Daoy (cell line): ENCODE results near the gene MST1. TPM values are rescaled to one million over a fixed set of nuclear protein-coding genes. Genes with fewer than 3 reads are reported as not detected.

ENCODE experiments used
- DNase-seq: peaks from one replicate; pipeline ENCODE4 v3.0.0-alpha.2; 2015; ENCODE audit warnings: low read depth
- total RNA-seq: library from RNA; depleted of rRNA; stranded (reverse); fragments of >200 nt; shearing (Covaris generic); gene quantifications from 2 replicates; pipeline ENCODE4 v1.2.3, GENCODE V29; 2014

MST1 gene
- total RNA-seq, 1 experiment from 2014 or later, result 0.63 TPM

GRCh38 chr3:49674497-49674983, 14.7 kb downstream of the MST1 start:
- DNase-seq, result no peak

GRCh38 chr3:49673715-49674496, 15.4 kb downstream of the MST1 start, which contains the start of gene APEH:
TSS of gene APEH (plus strand) at chr3:49674351. CDS start at chr3:49674402, 51 bp downstream.
- peak; percentile 98 for DNase-seq

GRCh38 chr3:49673121-49673714, 16.1 kb downstream of the MST1 start:
- DNase-seq, result peak; percentile 11

GRCh38 chr3:49671291-49672288, 17.7 kb downstream of the MST1 start:
- DNase-seq, result peak; percentile 58

- DNase-seq, result no peak
Observed at GRCh38 chr3:49670940-49671290, 18.4 kb downstream of the MST1 start.

- no peak for DNase-seq
Observed at GRCh38 chr3:49669352-49669751, 19.9 kb downstream of the MST1 start.

GRCh38 chr3:49668861-49669260, 20.4 kb downstream of the MST1 start:
- DNase-seq, result peak; percentile 49

GRCh38 chr3:49668414-49668797, 20.9 kb downstream of the MST1 start:
- no peak for DNase-seq

- DNase-seq, result no peak
Observed at GRCh38 chr3:49667701-49668413, 21.4 kb downstream of the MST1 start.

GRCh38 chr3:49666592-49666991, 22.7 kb downstream of the MST1 start:
- peak; percentile 13 for DNase-seq

- no peak for DNase-seq
Observed at GRCh38 chr3:49665822-49666519, 23.3 kb downstream of the MST1 start.

GRCh38 chr3:49664300-49664699, 25.0 kb downstream of the MST1 start:
- no peak for DNase-seq

- no peak for DNase-seq
Observed at GRCh38 chr3:49663831-49664230, 25.4 kb downstream of the MST1 start.

- no peak for DNase-seq
Observed at GRCh38 chr3:49662720-49663413, 26.4 kb downstream of the MST1 start.

- no peak for DNase-seq
Observed at GRCh38 chr3:49662021-49662420, 27.3 kb downstream of the MST1 start.

- no peak for DNase-seq
Observed at GRCh38 chr3:49661281-49661680, 28.0 kb downstream of the MST1 start.

GRCh38 chr3:49659756-49660155, 29.5 kb downstream of the MST1 start:
- no peak for DNase-seq

- no peak for DNase-seq
Observed at GRCh38 chr3:49658711-49659110, 30.6 kb downstream of the MST1 start.

- DNase-seq, result no peak
Observed at GRCh38 chr3:49657208-49657915, 31.9 kb downstream of the MST1 start.
